Endothelial cell of umbilical vein (primary cell): ENCODE data around the gene GSTM4. TPM values are rescaled to one million over a fixed set of nuclear protein-coding genes. Genes with fewer than 3 reads are reported as not detected.

ENCODE experiments used
- BruUV-seq: library from RNA; stranded (reverse); fragments of 400-500 nt; replicated peaks from 2 replicates; lab custom pipeline; 2021; lab: Mats Ljungman, UMichigan
- CTCF ChIA-PET: fragments of 300-600, 350-600 bp; sonication (Branson Sonifier 250); formaldehyde crosslinking; loops from one replicate; lab custom pipeline; 2021; ENCODE audit warnings: antibody characterized with exemption, inconsistent platforms; lab: Charles Lee
- POLR2A ChIA-PET: fragments of 300-600, 350-600 bp; sonication (Branson Sonifier 250); formaldehyde crosslinking; loops from one replicate; lab custom pipeline; 2021; ENCODE audit warnings: antibody characterized with exemption, inconsistent platforms; lab: Charles Lee
- DNase-seq: peaks from one replicate; pipeline ENCODE4 v3.0.0-alpha.2; 2011; ENCODE audit warnings: low read depth, low spot score
- FAIRE-seq: peaks from 2 replicates; lab custom pipeline; 2011; peaks lifted over from hg19 to GRCh38; lab: Jason Lieb, UNC
- H2AFZ ChIP-seq: 2 replicates; pipeline ENCODE4 v1.6.0; 2012; ENCODE audit warnings: low read depth, low read length, control low read depth, inconsistent platforms
- H3K27ac ChIP-seq: 2 replicates; pipeline ENCODE4 v1.5.1; 2011; ENCODE audit warnings: low read depth, mild to moderate bottlenecking, control low read depth, low read length, moderate library complexity; ENCODE audit not compliant: insufficient read depth
- H3K27me3 ChIP-seq, 2 experiments: 2 replicates each; pipeline versions ENCODE4 v1.6.0 to v1.6.1; 2011; ENCODE audit warnings: low read length in 2 of 2, mixed read lengths in 1 of 2; ENCODE audit not compliant: control insufficient read depth in 2 of 2, insufficient read depth in 2 of 2
- H3K36me3 ChIP-seq, 2 experiments: 2 replicates in 1 of 2; 3 replicates in 1 of 2; pipeline ENCODE4 v1.5.1; 2011; ENCODE audit warnings: low read length in 2 of 2, mild to moderate bottlenecking in 1 of 2, moderate library complexity in 1 of 2; ENCODE audit not compliant: control insufficient read depth in 2 of 2, insufficient read depth in 2 of 2; ENCODE audit errors: extremely low read depth in 1 of 2
- H3K4me1 ChIP-seq: 3 replicates; pipeline ENCODE4 v1.5.1; 2011; ENCODE audit warnings: mild to moderate bottlenecking, low read length; ENCODE audit not compliant: control insufficient read depth, insufficient read depth; ENCODE audit errors: extremely low read depth
- H3K4me2 ChIP-seq: 2 replicates; pipeline ENCODE4 v1.6.1; 2011; ENCODE audit warnings: low read length, control low read depth, mixed read lengths; ENCODE audit not compliant: insufficient read depth
- H3K4me3 ChIP-seq, 3 experiments: fragments of 200-600 bp in 1 of 3; sonication (generic), shearing (Covaris generic) in 1 of 3; replicated peaks in 1 of 3; 2 replicates each; pipeline ENCODE4 v1.5.1; 2011 to 2016; ENCODE audit warnings: control low read depth in 3 of 3, low read length in 3 of 3, mild to moderate bottlenecking in 2 of 3, inconsistent platforms in 1 of 3, low read depth in 1 of 3, moderate library complexity in 1 of 3; ENCODE audit not compliant: insufficient read depth in 1 of 3
- H3K79me2 ChIP-seq: 2 replicates; pipeline ENCODE4 v1.6.0; 2012; ENCODE audit warnings: low read length, inconsistent platforms; ENCODE audit not compliant: control insufficient read depth, insufficient read depth
- H3K9ac ChIP-seq: replicated peaks from 2 replicates; pipeline ENCODE3; 2011; ENCODE audit warnings: low read length, control low read depth; ENCODE audit not compliant: insufficient read depth; ENCODE audit errors: extremely low read depth
- H3K9me1 ChIP-seq: replicated peaks from 3 replicates; pipeline ENCODE4 v1.6.0; 2011; ENCODE audit warnings: mild to moderate bottlenecking, low read length; ENCODE audit not compliant: control insufficient read depth, insufficient read depth; ENCODE audit errors: extremely low read depth
- H3K9me3 ChIP-seq: replicated peaks from 2 replicates; pipeline ENCODE4 v1.5.1; 2012; ENCODE audit warnings: low read length, inconsistent platforms; ENCODE audit not compliant: control insufficient read depth, insufficient read depth
- H4K20me1 ChIP-seq: replicated peaks from 2 replicates; pipeline ENCODE3; 2011; ENCODE audit warnings: mild to moderate bottlenecking, low read length; ENCODE audit not compliant: control insufficient read depth, insufficient read depth; ENCODE audit errors: extremely low read depth
- EZH2 ChIP-seq: IDR thresholded peaks from 2 replicates; pipeline ENCODE4 v1.6.1; 2012; ENCODE audit warnings: borderline replicate concordance, low read depth, mild to moderate bottlenecking, moderate library complexity, low read length, inconsistent platforms; ENCODE audit not compliant: severe bottlenecking
- FOS ChIP-seq: IDR thresholded peaks from 2 replicates; pipeline ENCODE4 v1.6.1; 2011; ENCODE audit warnings: mild to moderate bottlenecking, low read length, moderate library complexity, borderline replicate concordance; ENCODE audit not compliant: insufficient read depth
- GATA2 ChIP-seq: IDR thresholded peaks from 2 replicates; pipeline ENCODE4 v1.7.0; 2011; ENCODE audit warnings: low read depth, mild to moderate bottlenecking, moderate library complexity, mixed read lengths, low read length; ENCODE audit not compliant: insufficient read length, insufficient read depth
- MYC ChIP-seq: IDR thresholded peaks from one replicate; pipeline ENCODE4 v1.6.1; 2011; ENCODE audit warnings: mild to moderate bottlenecking, low read depth, low read length
- dilution Hi-C: fragments of 300-500 bp; cut with MboI; formaldehyde crosslinking; loops from one replicate; pipeline ENCODE4 v1.15.0; 2019; ENCODE audit warnings: low sequenced_read_pairs; ENCODE audit not compliant: extremely low pct_ligation_motif_present
- intact Hi-C: fragments of 100-400 bp; cut with micrococcal nuclease; formaldehyde crosslinking; loops from one replicate; pipeline ENCODE4 v1.10.0; 2022
- polyA plus RNA-seq, 4 experiments: library from polyadenylated mRNA; depleted of rRNA in 3 of 4; stranded (reverse) in 3 of 4; unstranded in 1 of 4; fragments of >200 nt; gene quantifications; 2 replicates each; pipeline versions ENCODE4 v1.2.1 to v1.2.3, GENCODE V29; 2011 to 2012; ENCODE audit warnings: missing spikeins in 1 of 4
- total RNA-seq: library from RNA; stranded (reverse); gene quantifications from 2 replicates; pipeline ENCODE4 v1.2.3, GENCODE V29; 2021
- TF ChIP-seq, protein P1 (sequence below): IDR thresholded peaks from 2 replicates; pipeline ENCODE4 v1.6.1; 2011; ENCODE audit not compliant: insufficient read depth, insufficient read length

The GSTM4 gene
- total and polyA plus RNA-seq, 2 donors (not counting 3 experiments of a cell fraction or from before 2014, with no cell fraction given): 9.5 to 11.6 TPM

DNA sequence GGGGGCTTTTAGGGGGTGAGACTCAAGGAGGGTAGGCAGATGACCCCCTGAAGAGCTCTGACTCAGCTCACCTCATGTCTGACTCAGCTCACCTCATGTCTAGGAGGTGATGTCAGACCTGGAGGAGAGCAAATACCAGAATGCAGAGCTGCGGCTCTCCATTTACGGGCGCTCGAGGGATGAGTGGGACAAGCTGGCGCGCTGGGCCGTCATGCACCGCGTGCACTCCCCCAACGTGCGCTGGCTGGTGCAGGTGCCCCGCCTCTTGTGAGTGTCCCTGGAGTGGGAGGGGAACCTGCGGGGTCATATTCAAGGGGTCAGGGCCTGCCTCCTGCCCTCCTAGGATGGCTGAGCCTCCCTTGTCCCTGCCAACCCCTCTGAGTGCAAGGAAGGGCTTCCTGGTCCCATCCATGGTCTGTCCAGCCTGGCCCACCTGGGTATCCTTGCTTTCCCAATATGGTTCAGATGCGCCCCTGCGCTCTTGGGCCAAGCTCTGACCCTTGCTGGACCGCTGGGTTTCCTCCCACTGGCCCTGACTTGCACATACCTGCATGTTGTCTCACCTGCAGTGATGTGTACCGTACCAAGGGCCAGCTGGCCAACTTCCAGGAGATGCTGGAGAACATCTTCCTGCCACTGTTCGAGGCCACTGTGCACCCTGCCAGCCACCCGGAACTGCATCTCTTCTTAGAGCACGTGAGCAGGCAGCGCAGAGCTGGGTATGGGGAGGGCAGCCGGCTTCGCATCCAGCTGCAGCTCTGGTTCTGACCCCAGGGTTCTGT, 27.2 kb upstream of the GSTM4 start:
- intact Hi-C loops: no loop called here
- TF ChIP-seq MYC (no peak), GATA2 (no peak)
- DNase-seq: no peak
- H2AFZ ChIP-seq: no peak overlapping the region
- no peak overlapping the region for H3K27ac ChIP-seq
- H3K36me3 ChIP-seq: peaks cover 9 to 47% of the 10 kb centered on the region in 2 experiments
- H3K27me3 ChIP-seq: no peaks in the 10 kb centered on the region
- no peaks in the 10 kb centered on the region for H3K4me1 ChIP-seq
- no peaks in the 10 kb centered on the region for H3K9me3 ChIP-seq
- no peaks in the 10 kb centered on the region for H3K9me1 ChIP-seq
- ChIA-PET POLR2A (interaction anchor here (1.0 to 2.2 kb wide), 2 partner anchors 80 to 356 kb away, joined by 3 to 11 read pairs; partner anchors contain the start of genes AHCYL1 and GNAI3), CTCF (interaction anchor here (1.1 to 15.2 kb wide), 7 partner anchors 9 to 84 kb away, joined by 3 to 565 read pairs (median 28); partner anchors contain the start of genes AMPD2, GNAI3 and GNAT2)
- dilution Hi-C loops: no loop called here
- H3K4me2 ChIP-seq: no peak overlapping the region
- FAIRE-seq: no peak
- H3K4me3 ChIP-seq: no peak overlapping the region
- H4K20me1 ChIP-seq: no peaks in the 10 kb centered on the region
- H3K9ac ChIP-seq: no peak overlapping the region
- H3K79me2 ChIP-seq: peaks cover 15% of the 10 kb centered on the region
- BruUV-seq: no TSS peak

GRCh38 chr1:109629372-109630030, 26.4 kb upstream of the GSTM4 start:
- dilution Hi-C loops: no loop called here
- H2AFZ ChIP-seq: no peak overlapping the region
- DNase-seq: no peak

More at GRCh38 chr1:109629372-109630030, 26.4 kb upstream of the GSTM4 start:
- H4K20me1 ChIP-seq: no peaks in the 10 kb centered on the region
- BruUV-seq: no TSS peak
- no peak overlapping the region for H3K9ac ChIP-seq
- no peaks in the 10 kb centered on the region for H3K9me3 ChIP-seq
- ChIA-PET CTCF (interaction anchor here (0.7 to 15.2 kb wide), 22 partner anchors 9 to 355 kb away, joined by 3 to 565 read pairs (median 8); partner anchors contain the start of genes AHCYL1, AMPD2, GNAI3 and GNAT2), POLR2A (interaction anchor here (2.2 kb wide), 1 partner anchor 81 kb away, joined by 11 read pairs; the partner anchor contains the start of gene GNAI3)
- H3K4me3 ChIP-seq: no peak overlapping the region
- H3K36me3 ChIP-seq: peaks cover 9 to 47% of the 10 kb centered on the region in 2 experiments
- H3K9me1 ChIP-seq: no peaks in the 10 kb centered on the region
- H3K27ac ChIP-seq: no peak overlapping the region
- TF ChIP-seq FOS: no peak
- no peak for TF ChIP-seq MYC
- no peak for TF ChIP-seq EZH2
- TF ChIP-seq GATA2: no peak
- TF ChIP-seq, protein P1, sequence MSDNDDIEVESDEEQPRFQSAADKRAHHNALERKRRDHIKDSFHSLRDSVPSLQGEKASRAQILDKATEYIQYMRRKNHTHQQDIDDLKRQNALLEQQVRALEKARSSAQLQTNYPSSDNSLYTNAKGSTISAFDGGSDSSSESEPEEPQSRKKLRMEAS: no peak
- intact Hi-C loops: loop anchor here (1.0 kb wide), 1 partner anchor 83 kb away; no protein-coding TSS in a partner anchor
- H3K27me3 ChIP-seq: no peaks in the 10 kb centered on the region
- peaks cover 7% of the 10 kb centered on the region for H3K79me2 ChIP-seq
- no peak overlapping the region for H3K4me2 ChIP-seq
- H3K4me1 ChIP-seq: no peaks in the 10 kb centered on the region
- no peak for FAIRE-seq
